Measurements from ENCODE around the gene DMRT1.

DMRT1 gene

GRCh38 chr9:875119-875962 lies 33.8 kb downstream of the DMRT1 start:
- DNase-seq (ENCODE audit: low read depth) = no peak
- H3K4me3 ChIP-seq (ENCODE audit: low read depth, low read length) = no peak overlapping the region
- TF ChIP-seq MYC (IDR thresholded peaks at IDR 0.05; ENCODE audit: low read depth, low read length) (no peak), CTCF (IDR thresholded peaks at IDR 0.05; ENCODE audit: low read depth, low read length) (no peak), POLR2A (IDR thresholded peaks at IDR 0.05; ENCODE audit: extremely low read depth, insufficient read length) (no peak), MAX (IDR thresholded peaks at IDR 0.05; ENCODE audit: low read depth, low read length) (no peak)

- TF ChIP-seq POLR2A (IDR thresholded peaks at IDR 0.05; ENCODE audit: extremely low read depth, insufficient read length) = no peak
- TF ChIP-seq MYC (IDR thresholded peaks at IDR 0.05; ENCODE audit: low read depth, low read length) = no peak
- no peak for TF ChIP-seq MAX (IDR thresholded peaks at IDR 0.05; ENCODE audit: low read depth, low read length)
- TF ChIP-seq CTCF (IDR thresholded peaks at IDR 0.05; ENCODE audit: low read depth, low read length) = no peak
- no peak for DNase-seq (ENCODE audit: low read depth)
These were observed 34.9 kb downstream of the DMRT1 start for GRCh38 chr9:876425-876824.

GRCh38 chr9:878239-878638 lies 36.7 kb downstream of the DMRT1 start:
- no peak overlapping the region for H3K4me3 ChIP-seq (ENCODE audit: low read depth, low read length)
- DNase-seq (ENCODE audit: low read depth) = no peak
- TF ChIP-seq MAX (IDR thresholded peaks at IDR 0.05; ENCODE audit: low read depth, low read length) (no peak), CTCF (IDR thresholded peaks at IDR 0.05; ENCODE audit: low read depth, low read length) (no peak), POLR2A (IDR thresholded peaks at IDR 0.05; ENCODE audit: extremely low read depth, insufficient read length) (no peak), MYC (IDR thresholded peaks at IDR 0.05; ENCODE audit: low read depth, low read length) (no peak)

More at GRCh38 chr9:876425-876824, 34.9 kb downstream of the DMRT1 start:
- no peak overlapping the region for H3K4me3 ChIP-seq (ENCODE audit: low read depth, low read length)

GRCh38 chr9:880725-881124 lies 39.2 kb downstream of the DMRT1 start:
- H3K4me3 ChIP-seq (ENCODE audit: low read depth, low read length) = no peak overlapping the region
- no peak for DNase-seq (ENCODE audit: low read depth)
- no peak for TF ChIP-seq CTCF (IDR thresholded peaks at IDR 0.05; ENCODE audit: low read depth, low read length)
- no peak for TF ChIP-seq MYC (IDR thresholded peaks at IDR 0.05; ENCODE audit: low read depth, low read length)
- TF ChIP-seq POLR2A (IDR thresholded peaks at IDR 0.05; ENCODE audit: extremely low read depth, insufficient read length) = no peak
- TF ChIP-seq MAX (IDR thresholded peaks at IDR 0.05; ENCODE audit: low read depth, low read length) = no peak

- no peak for TF ChIP-seq MAX (IDR thresholded peaks at IDR 0.05; ENCODE audit: low read depth, low read length)
- peak; percentile 47 for TF ChIP-seq CTCF (IDR thresholded peaks at IDR 0.05; ENCODE audit: low read depth, low read length)
- TF ChIP-seq POLR2A (IDR thresholded peaks at IDR 0.05; ENCODE audit: extremely low read depth, insufficient read length) = no peak
- TF ChIP-seq MYC (IDR thresholded peaks at IDR 0.05; ENCODE audit: low read depth, low read length) = no peak
- H3K4me3 ChIP-seq (ENCODE audit: low read depth, low read length) = no peak overlapping the region
- peak; percentile 35 for DNase-seq (ENCODE audit: low read depth)
These were observed 41.0 kb downstream of the DMRT1 start for GRCh38 chr9:882416-882924.
